Aorta (tissue), 5 donors: ENCODE data around the gene MAML2. TPM values are rescaled to one million over a fixed set of nuclear protein-coding genes. Genes with fewer than 3 reads are reported as not detected.
"Not testable (repeated sequence)": the region's sequence is repeated elsewhere in the genome, so short reads cannot be mapped to it uniquely, and the experiment has no call there.

ENCODE experiments used
- ATAC-seq: fragments of 200-7000 bp; cut with Tn5 transposase; one replicate; pipeline ENCODE4 v1.9.1; 2022; ENCODE audit warnings: moderate library complexity; ENCODE audit not compliant: low FRiP score
- DNase-seq, 2 donors: peaks; one replicate each; pipeline ENCODE4 v3.0.0-alpha.2; 2020
- H3K27ac ChIP-seq, 2 donors: one replicate each; pipeline ENCODE4 v1.5.1; 2013; ENCODE audit warnings: low read length in 2 of 2, mild to moderate bottlenecking in 2 of 2, moderate library complexity in 2 of 2, control low read depth in 1 of 2, inconsistent platforms in 1 of 2, low read depth in 1 of 2
- H3K27me3 ChIP-seq, 2 donors: one replicate each; pipeline ENCODE4 v1.6.1; 2013; ENCODE audit warnings: control low read depth in 1 of 2, low read length in 1 of 2, mild to moderate bottlenecking in 1 of 2, moderate library complexity in 1 of 2; ENCODE audit not compliant: insufficient read depth in 2 of 2, control insufficient read depth in 1 of 2
- H3K36me3 ChIP-seq, 2 donors: one replicate each; pipeline ENCODE4 v1.6.1; 2013; ENCODE audit warnings: control low read depth in 1 of 2, low read length in 1 of 2, mild to moderate bottlenecking in 1 of 2; ENCODE audit not compliant: insufficient read depth in 2 of 2, control insufficient read depth in 1 of 2
- H3K4me1 ChIP-seq, 2 donors: one replicate each; pipeline ENCODE4 v1.6.1; 2013; ENCODE audit warnings: low read length in 2 of 2, control low read depth in 1 of 2, mild to moderate bottlenecking in 1 of 2, moderate library complexity in 1 of 2; ENCODE audit not compliant: insufficient read depth in 2 of 2, control insufficient read depth in 1 of 2
- H3K4me3 ChIP-seq, 2 donors: one replicate each; pipeline ENCODE4 v1.5.1; 2013; ENCODE audit warnings: low read length in 2 of 2, control low read depth in 1 of 2, mild to moderate bottlenecking in 1 of 2
- H3K9me3 ChIP-seq: one replicate; pipeline ENCODE4 v1.6.1; 2013; ENCODE audit warnings: mild to moderate bottlenecking, low read length; ENCODE audit not compliant: control insufficient read depth
- WGBS, 2 donors: extraction: QIAGEN DNeasy Blood & Tissue Kit; methylation state at CpG; one replicate each; pipeline ENCODE4 v1.1.7; 2013; 5-methylcytosine and 5-hydroxymethylcytosine counted together
- intact Hi-C, 2 donors: fragments of 100-400 bp; cut with DNase I; formaldehyde crosslinking; loops; one replicate each; pipeline versions ENCODE4 v1.14.2 to v1.15.0; 2022
- polyA plus RNA-seq, 2 donors: library from polyadenylated mRNA; stranded (reverse); fragments of 200-250 nt; gene quantifications; one replicate each; pipeline ENCODE4 v1.2.3, GENCODE V29; 2013
- total RNA-seq, 2 donors: library from RNA; stranded (reverse); fragmentation: NEBNext Ultra II Directional; extraction: Animal tissue kit (Norgen Biotek cat#: 25700); gene quantifications; one replicate each; pipeline ENCODE4 v1.2.1, GENCODE V29; 2021
- donor health status: healthy with polysubstance abuse.
- donor health status: Bipolar disorder and iron deficiency.
- donor health status: DM: no; HTN: no; CAD: no.
- donor health status: DM: no; HTN: no; CAD: no.
- donor health status: DM: yes; HTN: yes; CAD: no.

MAML2 gene
- total and polyA plus RNA-seq, 4 donors = 6.0 to 27.5 (median 14.0) TPM

DNA sequence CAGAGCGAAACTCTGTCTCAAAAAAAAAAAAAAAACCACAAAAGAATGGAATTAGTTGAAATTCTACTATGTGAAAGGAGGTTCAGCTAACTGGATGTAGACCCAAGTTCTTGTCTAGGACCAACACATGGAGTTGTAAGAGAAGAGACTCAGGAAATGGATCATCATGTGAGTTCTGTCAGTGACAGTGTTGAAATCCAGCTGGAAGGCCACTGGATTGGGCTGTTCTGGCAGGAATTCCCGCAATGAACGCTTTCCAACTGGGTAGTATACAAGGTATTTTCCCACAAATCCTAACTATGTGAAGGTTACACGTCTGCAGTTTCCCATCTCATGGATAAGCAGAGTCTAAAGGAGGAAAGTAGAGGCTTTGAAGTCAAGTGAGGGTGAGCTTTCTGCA lies 151.2 kb downstream of the MAML2 start:
- DNase-seq (no peak), ATAC-seq (no peak)
- 77 to 80% methylated on average over 4 of the region's 4 CpGs for WGBS, 2 donors
- no peak overlapping the region for H3K27ac ChIP-seq
- H3K9me3 ChIP-seq = no peaks in the 10 kb centered on the region
- H3K4me1 ChIP-seq = peaks cover 1 to 6% of the 10 kb centered on the region in 2 donors
- H3K27me3 ChIP-seq = no peaks in the 10 kb centered on the region
- intact Hi-C loops = no loop called here
- no peaks in the 10 kb centered on the region for H3K36me3 ChIP-seq
- no peak overlapping the region for H3K4me3 ChIP-seq

GRCh38 chr11:96189351-96189750 lies 153.6 kb downstream of the MAML2 start:
- no peaks in the 10 kb centered on the region for H3K36me3 ChIP-seq
- ATAC-seq (no peak), DNase-seq (no peak)
- 93 to 98% methylated on average over 1 of the region's 1 CpG for WGBS, 2 donors
- H3K27ac ChIP-seq = no peak overlapping the region
- no peak overlapping the region for H3K4me3 ChIP-seq
- no peaks in the 10 kb centered on the region for H3K27me3 ChIP-seq
- intact Hi-C loops = no loop called here
- H3K9me3 ChIP-seq = no peaks in the 10 kb centered on the region
- H3K4me1 ChIP-seq = peaks cover 0 to 4% of the 10 kb centered on the region in 2 donors

- no peaks in the 10 kb centered on the region for H3K36me3 ChIP-seq
- no peaks in the 10 kb centered on the region for H3K9me3 ChIP-seq
- H3K4me1 ChIP-seq = peaks cover 0 to 4% of the 10 kb centered on the region in 2 donors
- intact Hi-C loops = no loop called here
- no peak for DNase-seq
- 8 to 9% methylated on average over 2 of the region's 2 CpGs for WGBS, 2 donors
- peak; percentile 29 for ATAC-seq
- no peak overlapping the region for H3K4me3 ChIP-seq
- peak overlapping the region; percentile 3 to 25 for H3K27ac ChIP-seq
- no peaks in the 10 kb centered on the region for H3K27me3 ChIP-seq
Measured at GRCh38 chr11:96188243-96189006, 154.6 kb downstream of the MAML2 start.

GRCh38 chr11:96187822-96188221 lies 155.2 kb downstream of the MAML2 start:
- Histone ChIP-seq H3K27me3 (no peaks in the 10 kb centered on the region), H3K27ac (peak overlapping the region; percentile 3 to 79), H3K36me3 (no peaks in the 10 kb centered on the region), H3K4me3 (no peak overlapping the region), H3K4me1 (peaks cover 0 to 4% of the 10 kb centered on the region in 2 donors), H3K9me3 (no peaks in the 10 kb centered on the region)
- peak; percentile 61 to 87 for DNase-seq
- intact Hi-C loops = no loop called here
- 5 to 14% methylated on average over 3 of the region's 3 CpGs for WGBS, 2 donors
- ATAC-seq = peak; percentile 66

DNA sequence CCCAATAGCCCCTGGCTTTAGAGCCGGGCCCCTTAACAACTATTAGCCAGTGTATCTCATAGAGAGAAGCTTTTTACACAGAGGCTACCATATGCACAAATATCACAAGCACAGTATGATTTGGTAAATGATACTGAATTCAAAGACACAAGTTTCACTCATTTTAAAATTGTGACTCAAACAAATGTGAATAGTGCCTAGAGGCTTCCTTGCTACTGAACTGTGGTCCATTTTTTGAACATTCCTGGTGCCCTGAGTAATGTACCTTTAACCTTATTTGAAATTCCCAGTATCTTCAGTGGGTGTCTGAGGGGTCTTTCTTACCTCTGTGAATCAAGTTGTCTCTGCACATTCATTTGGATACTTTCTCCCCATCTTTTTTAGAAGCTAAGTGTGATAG lies 156.2 kb downstream of the MAML2 start:
- H3K36me3 ChIP-seq = no peaks in the 10 kb centered on the region
- peak overlapping the region in 1 of 2 donors; percentile 12 for H3K27ac ChIP-seq
- no peak for ATAC-seq
- H3K4me1 ChIP-seq = peaks cover 0 to 4% of the 10 kb centered on the region in 2 donors
- no peaks in the 10 kb centered on the region for H3K27me3 ChIP-seq
- DNase-seq = no peak
- no peaks in the 10 kb centered on the region for H3K9me3 ChIP-seq
- WGBS, 2 donors = 89 to 96% methylated on average over 1 of the region's 1 CpG
- no peak overlapping the region for H3K4me3 ChIP-seq
- intact Hi-C loops = no loop called here

GRCh38 chr11:96185220-96185768 lies 157.7 kb downstream of the MAML2 start:
- Histone ChIP-seq H3K27ac (no peak overlapping the region), H3K9me3 (no peaks in the 10 kb centered on the region), H3K4me3 (no peak overlapping the region), H3K27me3 (no peaks in the 10 kb centered on the region), H3K36me3 (no peaks in the 10 kb centered on the region), H3K4me1 (peaks cover 0 to 4% of the 10 kb centered on the region in 2 donors)
- 57 to 86% methylated on average over 4 of the region's 4 CpGs for WGBS, 2 donors
- DNase-seq (no peak), ATAC-seq (no peak)
- intact Hi-C loops = no loop called here

DNA sequence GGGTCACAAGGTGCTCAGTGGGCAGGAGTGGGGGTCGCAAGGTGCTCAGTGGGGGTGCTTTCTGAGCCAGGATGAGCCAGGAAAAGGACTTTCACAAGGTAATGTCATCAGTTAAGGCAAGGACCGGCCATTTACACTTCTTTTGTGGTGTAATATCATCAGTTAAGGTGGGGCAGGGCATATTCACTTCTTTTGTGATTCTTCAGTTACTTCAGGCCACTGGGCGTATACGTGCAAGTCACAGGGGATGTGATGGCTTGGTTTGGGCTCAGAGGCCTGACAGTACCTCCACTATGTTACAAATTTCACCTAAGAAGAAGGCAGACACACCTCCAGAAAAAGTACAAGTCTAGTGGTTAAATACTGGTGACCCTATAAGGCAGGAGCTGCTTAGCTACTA lies 162.1 kb downstream of the MAML2 start:
- DNase-seq, H3K4me3 ChIP-seq, ATAC-seq, H3K4me1 ChIP-seq, H3K27me3 ChIP-seq, H3K27ac ChIP-seq, H3K36me3 ChIP-seq, intact Hi-C loops, H3K9me3 ChIP-seq: not testable (repeated sequence)
- WGBS, 2 donors = 98% methylated on average over 4 of the region's 4 CpGs

DNA sequence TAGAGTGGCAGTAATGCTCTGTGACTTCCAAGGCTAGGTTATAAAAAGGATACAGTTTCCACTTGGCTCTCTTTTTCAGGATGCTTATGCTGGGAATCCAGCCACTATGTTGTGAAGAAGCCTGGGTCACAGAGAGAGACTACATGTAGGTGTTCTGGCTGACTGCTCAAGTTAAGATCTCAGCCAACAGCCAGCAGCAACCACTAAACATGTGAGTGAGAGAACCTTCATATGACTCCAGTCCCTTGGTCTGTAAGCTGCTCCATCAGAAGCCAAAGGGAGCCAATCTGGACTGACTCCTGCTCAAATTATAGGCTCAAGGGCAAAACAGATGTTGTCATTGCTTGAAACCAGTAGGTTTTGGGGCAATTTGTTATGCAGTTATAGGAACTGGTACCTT lies 162.7 kb downstream of the MAML2 start:
- ATAC-seq (no peak), DNase-seq (no peak)
- H3K27ac ChIP-seq = no peak overlapping the region
- intact Hi-C loops = no loop called here
- no peaks in the 10 kb centered on the region for H3K36me3 ChIP-seq
- no peak overlapping the region for H3K4me3 ChIP-seq
- H3K27me3 ChIP-seq = no peaks in the 10 kb centered on the region
- peaks cover 0 to 2% of the 10 kb centered on the region in 2 donors for H3K4me1 ChIP-seq
- H3K9me3 ChIP-seq = no peaks in the 10 kb centered on the region

DNA sequence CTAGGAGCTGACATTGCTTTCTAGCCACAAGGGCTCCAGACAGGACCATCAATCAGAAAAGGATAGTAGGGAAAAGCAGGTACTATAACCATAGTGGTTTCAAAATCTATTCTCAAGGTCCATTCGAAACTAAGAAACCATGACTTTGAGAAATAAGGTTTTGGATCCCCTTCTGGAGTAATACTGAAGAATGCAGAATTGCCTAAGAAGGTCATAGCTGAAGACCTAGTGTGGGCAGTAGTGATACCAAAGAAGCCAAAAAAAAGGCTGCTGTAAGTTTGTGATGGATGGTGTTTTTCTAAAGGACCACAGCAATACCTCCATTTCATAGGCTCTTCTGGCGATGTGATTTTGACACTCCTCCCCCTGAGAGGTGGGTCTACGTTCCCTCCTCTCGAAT lies 163.1 kb downstream of the MAML2 start:
- ATAC-seq (no peak), DNase-seq (no peak)
- H3K27me3 ChIP-seq = no peaks in the 10 kb centered on the region
- no peak overlapping the region for H3K27ac ChIP-seq
- no peaks in the 10 kb centered on the region for H3K36me3 ChIP-seq
- WGBS, 2 donors = 94 to 98% methylated on average over 4 of the region's 4 CpGs
- no peak overlapping the region for H3K4me3 ChIP-seq
- no peaks in the 10 kb centered on the region for H3K9me3 ChIP-seq
- intact Hi-C loops = no loop called here
- H3K4me1 ChIP-seq = peaks cover 0 to 2% of the 10 kb centered on the region in 2 donors
